ENCODE measurements around the gene DOP1B. TPM values are rescaled to one million over a fixed set of nuclear protein-coding genes. Genes with fewer than 3 reads are reported as not detected.
A peak's percentile ranks its signal among the peaks of the same experiment; 100 is the strongest.

The DOP1B gene, protein sequence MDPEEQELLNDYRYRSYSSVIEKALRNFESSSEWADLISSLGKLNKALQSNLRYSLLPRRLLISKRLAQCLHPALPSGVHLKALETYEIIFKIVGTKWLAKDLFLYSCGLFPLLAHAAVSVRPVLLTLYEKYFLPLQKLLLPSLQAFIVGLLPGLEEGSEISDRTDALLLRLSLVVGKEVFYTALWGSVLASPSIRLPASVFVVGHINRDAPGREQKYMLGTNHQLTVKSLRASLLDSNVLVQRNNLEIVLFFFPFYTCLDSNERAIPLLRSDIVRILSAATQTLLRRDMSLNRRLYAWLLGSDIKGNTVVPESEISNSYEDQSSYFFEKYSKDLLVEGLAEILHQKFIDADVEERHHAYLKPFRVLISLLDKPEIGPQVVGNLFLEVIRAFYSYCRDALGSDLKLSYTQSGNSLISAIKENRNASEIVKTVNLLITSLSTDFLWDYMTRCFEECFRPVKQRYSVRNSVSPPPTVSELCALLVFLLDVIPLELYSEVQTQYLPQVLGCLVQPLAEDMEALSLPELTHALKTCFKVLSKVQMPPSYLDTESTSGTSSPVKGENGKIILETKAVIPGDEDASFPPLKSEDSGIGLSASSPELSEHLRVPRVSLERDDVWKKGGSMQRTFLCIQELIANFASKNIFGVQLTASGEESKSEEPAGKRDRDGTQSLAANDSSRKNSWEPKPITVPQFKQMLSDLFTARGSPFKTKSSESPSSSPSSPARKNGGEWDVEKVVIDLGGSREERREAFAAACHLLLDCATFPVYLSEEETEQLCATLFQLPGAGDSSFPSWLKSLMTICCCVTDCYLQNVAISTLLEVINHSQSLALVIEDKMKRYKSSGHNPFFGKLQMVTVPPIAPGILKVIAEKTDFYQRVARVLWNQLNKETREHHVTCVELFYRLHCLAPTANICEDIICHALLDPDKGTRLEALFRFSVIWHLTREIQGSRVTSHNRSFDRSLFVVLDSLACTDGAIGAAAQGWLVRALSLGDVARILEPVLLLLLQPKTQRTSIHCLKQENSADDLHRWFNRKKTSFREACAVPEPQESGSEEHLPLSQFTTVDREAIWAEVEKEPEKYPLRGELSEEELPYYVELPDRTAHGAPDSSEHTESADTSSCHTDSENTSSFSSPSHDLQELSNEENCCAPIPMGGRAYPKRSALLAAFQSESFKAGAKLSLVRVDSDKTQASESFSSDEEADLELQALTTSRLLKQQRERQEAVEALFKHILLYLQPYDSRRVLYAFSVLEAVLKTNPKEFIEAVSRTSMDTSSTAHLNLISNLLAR (N-terminal part only)
- 7.5 and 8.8 TPM in 2 replicates for total RNA-seq (2012; rRNA removed)
- 12.2 and 13.0 TPM in 2 replicates for polyA plus RNA-seq (2012; rRNA removed)
- 8.1 and 10.8 TPM in 2 replicates for polyA plus RNA-seq (2012; cell fraction: cytosol; rRNA removed)
- 12.9 and 16.4 TPM in 2 replicates for polyA plus RNA-seq (2012; cell fraction: nucleus; rRNA removed; ENCODE audit: low replicate concordance)
- Bru-seq, nascent RNA: percentile 55 among the genes with signal in this experiment
- percentile 58 among the genes with signal in this experiment for BruChase-seq, experiment 1, labeled RNA remaining after a 6-hour chase
- BruChase-seq, experiment 2, labeled RNA remaining after a 2-hour chase: percentile 50 among the genes with signal in this experiment
- long read RNA-seq, partial matches to known transcripts: 6 of 6 reads
- long read RNA-seq, other reads (novel, unspliced or antisense): 0 of 6 reads

DNA sequence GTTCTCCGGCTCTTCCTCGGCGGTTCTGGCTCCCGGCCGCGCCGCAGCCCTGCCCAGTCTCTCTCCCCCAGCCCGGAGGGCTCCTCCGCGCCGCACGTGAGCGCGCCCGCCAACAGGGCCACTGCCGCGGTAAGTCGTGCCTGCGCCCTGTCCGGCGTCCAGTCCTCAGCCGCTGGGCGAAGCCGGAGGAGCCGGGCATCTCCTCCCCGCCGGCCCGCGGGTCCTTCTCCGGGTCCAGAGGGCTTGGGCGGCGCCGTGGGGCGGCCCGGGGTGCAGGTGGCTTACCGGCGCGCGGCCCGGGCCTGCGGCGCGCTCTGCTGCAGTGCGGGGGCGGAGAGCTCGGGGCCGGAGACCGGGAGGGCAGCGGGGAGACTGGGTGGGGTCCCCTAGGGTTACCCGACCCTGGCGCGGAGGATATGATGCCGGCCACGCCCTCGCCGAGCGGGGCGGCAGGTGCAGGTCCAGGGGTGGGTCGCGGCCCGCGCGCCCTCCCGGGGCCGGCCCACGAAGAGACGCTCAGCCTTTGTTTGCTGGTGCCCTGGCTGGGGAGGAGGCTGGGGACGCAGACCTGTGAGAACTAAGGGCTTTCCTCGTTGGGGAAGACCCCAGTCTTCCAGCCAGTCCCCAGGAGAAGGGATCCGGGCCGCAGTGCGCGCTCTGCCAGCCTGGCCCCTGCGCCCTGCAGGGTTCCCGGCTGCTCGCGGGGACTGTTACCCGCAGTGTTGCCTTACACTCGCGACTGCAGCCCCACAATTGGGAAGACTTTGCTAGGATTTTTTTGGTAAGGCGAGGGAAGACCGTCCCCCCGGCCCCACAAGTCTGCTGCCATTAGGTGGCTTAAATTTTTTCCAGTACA lies at the start of gene DOP1B:
Gene DOP1B (plus strand): TSS at position 10 of the 856 bp plus-strand sequence. CDS start 7,910 bp downstream, outside the sequence.
- H3K4me3 ChIP-seq (ENCODE audit: insufficient read depth, low read depth, low read length): peak within 1 kb of the TSS; percentile 88
- peak within 1 kb of the TSS; percentile 35 for H3K4ac ChIP-seq (ENCODE audit: low read depth, low read length)
- peak within 1 kb of the TSS; percentile 84 for H3K14ac ChIP-seq (replicated peaks; ENCODE audit: low read depth, low read length)
- no TSS peak for BruUV-seq (replicated peaks)
- no peak within 1 kb of the TSS for H3K56ac ChIP-seq (ENCODE audit: extremely low read depth, insufficient read depth, low read length)
- CTCF ChIA-PET: no interaction called here
- H2AK9ac ChIP-seq (replicated peaks; ENCODE audit: low read depth, low read length, poor library complexity): peak within 1 kb of the TSS; percentile 93
- H2BK20ac ChIP-seq (ENCODE audit: low read depth, low read length): no peak within 1 kb of the TSS
- no peaks in the 10 kb centered on the region for H3K36me3 ChIP-seq (ENCODE audit: control insufficient read depth, insufficient read depth, low read length)
- H3K9me1 ChIP-seq (ENCODE audit: insufficient read depth, low read length): peaks cover 8% of the 10 kb centered on the region
- no peaks in the 10 kb centered on the region; the same call in 1 of the 2 replicates for H3K9me3 ChIP-seq (ENCODE audit: control insufficient read depth, insufficient read depth, low read length)
- H3K79me1 ChIP-seq (ENCODE audit: low read depth in 1 of 2, low read length in 2 of 2): peaks cover 22 to 39% of the 10 kb centered on the region in 2 experiments
- peak within 1 kb of the TSS; percentile 87 for H3K4me2 ChIP-seq (ENCODE audit: low read depth, low read length)
- peak within 1 kb of the TSS; percentile 58; the same call in 1 of the 2 replicates for H3K27ac ChIP-seq (ENCODE audit: insufficient read depth, low read length)
- H3K4me1 ChIP-seq (ENCODE audit: control insufficient read depth, insufficient read depth, low read length): peaks cover 4% of the 10 kb centered on the region
- peak; percentile 6 for ATAC-seq (ENCODE audit: low read depth)
- 0% methylated on average over 9 of the region's 83 CpGs; no CpG with 5 or more reads in 1 of the 2 experiments for WGBS, 2 experiments (ENCODE audit: extremely low coverage in 2 of 2, insufficient read length in 1 of 2)
- no peak within 1 kb of the TSS for H2BK120ac ChIP-seq (ENCODE audit: low read depth, low read length)
- no peak within 1 kb of the TSS for H4K91ac ChIP-seq (ENCODE audit: insufficient read depth, low read depth, low read length)
- dilution Hi-C loops (cut with HindIII; ENCODE audit: low sequenced_read_pairs, unreplicated experiment): no loop called here
- no peak for DNase-seq
- in situ Hi-C loops (cut with MboI; ENCODE audit: low sequenced_read_pairs): loop anchor here (10.0 kb wide), 1 partner anchor 48 kb away; no protein-coding TSS in a partner anchor
- no peaks in the 10 kb centered on the region for H4K20me1 ChIP-seq (ENCODE audit: insufficient read depth, low read length)
- 0 out of 2 replicates have a peak within 1 kb of the TSS, but pooled peaks have one; percentile 4 for H4K5ac ChIP-seq (ENCODE audit: low read depth, low read length)
- H3K27me3 ChIP-seq (ENCODE audit: control insufficient read depth, insufficient read depth, low read length): no peaks in the 10 kb centered on the region
- H4K8ac ChIP-seq (ENCODE audit: low read depth in 2 of 2, low read length in 2 of 2): peak within 1 kb of the TSS; percentile 6 to 49; a peak in 3 of 4 replicates
- peak within 1 kb of the TSS; percentile 79 for H3K9ac ChIP-seq (ENCODE audit: low read depth, low read length)
- no peak within 1 kb of the TSS for H2BK15ac ChIP-seq (ENCODE audit: low read depth, low read length)
- 0 out of 2 replicates have a peak within 1 kb of the TSS, but pooled peaks have one; percentile 43 for H2AK5ac ChIP-seq (ENCODE audit: low read depth, low read length)
- TF ChIP-seq RAD21 (IDR thresholded peaks at IDR 0.05; ENCODE audit: low read length) (0 out of 2 replicates have a peak, but pooled peaks have one; percentile 4), RCOR1 (IDR thresholded peaks at IDR 0.05; ENCODE audit: insufficient replicate concordance, low read length) (no peak), BHLHE40 (IDR thresholded peaks at IDR 0.05; ENCODE audit: low read depth, low read length) (peak; percentile 80; the same call in 1 of the 2 replicates), MXI1 (IDR thresholded peaks at IDR 0.05; ENCODE audit: borderline replicate concordance, low read depth, low read length) (peak; percentile 30; the same call in 1 of the 2 replicates)
- H3K23ac ChIP-seq (ENCODE audit: low read depth, low read length): 0 out of 2 replicates have a peak within 1 kb of the TSS, but pooled peaks have one; percentile 54
- H2BK5ac ChIP-seq (ENCODE audit: low read depth, low read length, poor library complexity, severe bottlenecking): peak within 1 kb of the TSS; percentile 60
- peak within 1 kb of the TSS; percentile 97 for H2AFZ ChIP-seq (replicated peaks; ENCODE audit: low read length, poor library complexity)
- H3K18ac ChIP-seq (ENCODE audit: low read depth, low read length): no peak within 1 kb of the TSS
- intact Hi-C loops (cut with micrococcal nuclease): loop anchor here (1.0 to 5.0 kb wide), 3 partner anchors 50 to 175 kb away; no protein-coding TSS in a partner anchor
- POLR2A ChIA-PET (ENCODE audit: unreplicated experiment): no interaction called here

Measured in IMR-90 (cell line).